D341Med (cell line): ENCODE measurements around the gene CBLN3.

ENCODE experiments used
- DNase-seq: peaks from one replicate; pipeline ENCODE4 v3.0.0; 2012; ENCODE audit warnings: low spot score

The CBLN3 gene

DNA sequence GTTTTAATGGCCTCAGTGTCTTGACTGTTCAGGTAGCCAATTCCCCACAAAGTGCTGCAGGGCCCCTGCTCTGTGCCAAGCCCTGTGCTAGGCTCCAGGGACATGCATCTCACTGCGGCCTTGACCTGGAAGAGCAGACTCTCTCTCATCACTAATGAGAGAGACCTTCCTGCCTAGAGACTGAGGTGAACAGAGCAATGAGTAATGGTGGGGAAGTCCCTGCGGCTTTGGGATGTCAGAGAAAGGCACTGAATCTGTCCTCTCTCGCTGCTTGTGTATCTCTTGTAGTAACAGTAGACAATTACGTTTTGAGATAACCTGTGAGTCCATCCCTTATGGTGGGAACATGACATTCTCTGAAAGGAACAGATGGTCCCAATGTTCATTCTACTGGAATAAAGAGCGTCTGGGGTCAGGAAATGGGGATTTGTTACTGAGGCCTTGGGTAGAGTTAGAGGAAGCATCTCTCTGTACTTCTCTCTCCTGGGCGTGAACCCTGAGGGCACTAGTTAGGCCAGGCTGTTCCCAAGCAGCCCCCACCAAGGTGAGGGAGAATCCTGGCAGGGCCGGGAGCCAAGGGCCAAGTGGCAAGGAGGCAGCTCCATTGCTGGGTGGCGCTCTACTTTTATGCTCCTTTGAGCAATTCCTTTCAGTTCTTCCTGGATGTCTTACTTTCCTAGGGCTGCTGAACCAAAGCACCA lies 48.0 kb downstream of the CBLN3 start:
- DNase-seq = no peak

GRCh38 chr14:24379907-24380730 lies 49.3 kb downstream of the CBLN3 start:
- DNase-seq = no peak

DNA sequence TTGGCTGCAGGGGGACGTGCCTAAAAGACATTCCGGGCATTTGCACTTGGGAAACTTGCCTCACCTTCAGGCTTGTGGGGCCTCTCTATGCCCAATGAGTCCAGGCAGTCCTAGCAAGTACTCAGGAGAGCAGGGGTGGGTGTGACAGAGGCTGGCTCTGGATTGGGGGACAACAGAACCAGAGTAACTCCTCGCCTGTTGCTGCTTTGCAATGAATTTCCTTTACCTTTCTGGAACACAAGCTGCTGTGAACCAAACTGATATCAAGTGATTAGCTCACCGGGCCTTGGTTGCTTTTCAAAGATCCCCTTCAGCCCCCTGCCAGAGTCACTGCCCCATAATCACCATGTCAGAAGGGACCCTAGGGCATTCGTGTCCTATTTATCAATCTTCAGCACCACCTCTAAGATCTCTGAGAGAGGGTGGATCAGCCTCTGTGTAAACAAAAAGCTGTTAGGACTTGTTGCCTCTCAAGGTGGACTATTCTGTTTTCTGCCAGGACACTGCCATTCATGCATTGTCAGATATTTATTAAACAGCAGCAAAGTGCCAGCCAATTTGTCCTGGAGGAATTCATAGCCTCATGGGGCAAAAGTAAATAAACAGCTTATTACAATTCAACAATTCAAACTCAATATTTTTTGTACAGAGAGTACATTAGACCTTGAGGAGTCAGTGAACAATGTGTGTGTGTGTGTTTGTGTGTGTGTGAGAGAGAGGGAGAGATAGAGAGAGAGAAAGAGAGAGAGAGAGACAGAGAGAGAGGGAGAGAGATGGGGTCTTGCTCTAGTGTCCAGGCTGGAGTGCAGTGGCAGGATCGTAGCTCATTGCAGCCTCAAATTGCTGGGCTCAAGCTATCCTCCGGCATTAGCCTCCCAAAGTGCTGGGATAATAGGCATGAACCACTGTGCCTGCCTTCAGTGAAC lies 50.2 kb downstream of the CBLN3 start:
- no peak for DNase-seq

- DNase-seq = no peak
These were observed 51.1 kb downstream of the CBLN3 start for GRCh38 chr14:24378327-24378726.

- no peak for DNase-seq
These were observed 51.8 kb downstream of the CBLN3 start for GRCh38 chr14:24377657-24378056.

DNA sequence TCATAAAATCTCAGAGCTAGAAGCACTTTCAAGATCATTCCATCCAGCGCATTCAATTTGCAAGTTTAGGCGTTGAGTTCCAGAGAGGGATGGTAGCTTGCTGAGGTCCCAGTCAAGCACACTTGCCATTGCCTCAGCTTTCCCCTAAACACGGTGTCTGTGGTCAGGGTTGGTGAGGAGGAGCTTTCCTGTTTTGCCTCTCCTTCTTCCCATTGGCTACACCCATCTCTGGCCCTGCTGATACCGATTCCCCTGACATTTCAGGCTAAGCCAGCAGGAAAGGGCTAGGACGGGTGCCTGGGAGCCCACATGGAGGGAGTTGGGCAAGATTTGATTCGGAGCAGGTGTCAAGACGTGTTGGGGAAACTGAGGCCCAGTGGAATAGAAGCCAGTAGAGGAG lies 52.3 kb downstream of the CBLN3 start:
- no peak for DNase-seq
